ENCODE measurements around the gene FAM50A. TPM values are rescaled to one million over a fixed set of nuclear protein-coding genes. Genes with fewer than 3 reads are reported as not detected.
A peak's percentile ranks its signal among the peaks of the same experiment; 100 is the strongest.

FAM50A gene
- total RNA-seq, 1 experiment from 2014 or later: 57.4 TPM

GRCh38 chrX:154402622-154403127 is 41.3 kb upstream of the FAM50A start:
- peak overlapping the region in 1 of 3 experiments; percentile 89; a peak in 2 of 7 replicates for H3K27ac Mint-ChIP-seq
- H3K23me2 ChIP-seq (ENCODE audit: insufficient read length, low read depth, low read length, poor library complexity, severe bottlenecking): peaks cover 10% of the 10 kb centered on the region
- no peak overlapping the region for H2AFZ ChIP-seq (ENCODE audit: low read length)
- H3K27me3 Mint-ChIP-seq (ENCODE audit: low read depth): peaks cover 5% of the 10 kb centered on the region
- no peak overlapping the region for H2BK120ac ChIP-seq (ENCODE audit: low read depth, low read length, poor library complexity, severe bottlenecking)
- no peak overlapping the region for H3T11ph ChIP-seq (ENCODE audit: low read length)
- H3K9ac ChIP-seq (ENCODE audit: extremely low read depth, insufficient read length, low read length): no peak overlapping the region
- peaks cover 3% of the 10 kb centered on the region; the same call in 1 of the 2 replicates for H3K79me2 ChIP-seq (ENCODE audit: insufficient read depth, low read length)
- no peaks in the 10 kb centered on the region for H3K27me3 ChIP-seq (ENCODE audit: insufficient read depth, low read length)
- no peak overlapping the region for H3K23ac ChIP-seq (ENCODE audit: insufficient read length, low read depth, low read length)
- peaks cover 30 to 49% (median 38%) of the 10 kb centered on the region in 3 experiments for H3K36me3 Mint-ChIP-seq (ENCODE audit: insufficient read depth in 1 of 3, low read depth in 3 of 3)
- no peak overlapping the region for H4K8ac ChIP-seq (replicated peaks; ENCODE audit: insufficient read length, low read depth, low read length)
- H4K5ac ChIP-seq (ENCODE audit: insufficient read length, low read depth, low read length): no peak overlapping the region
- H3K9me3 ChIP-seq (ENCODE audit: control insufficient read depth, low read depth, low read length): peaks cover 33% of the 10 kb centered on the region
- H3K4me1 ChIP-seq (ENCODE audit: insufficient read depth, low read length): no peaks in the 10 kb centered on the region
- no peak for TF ChIP-seq CTCF (conservative IDR thresholded peaks at IDR 0.05)
- H3K4me2 ChIP-seq (ENCODE audit: insufficient read depth, insufficient read length, low read length): no peak overlapping the region
- H2BK15ac ChIP-seq (ENCODE audit: low read depth, low read length): no peak overlapping the region
- H2AK5ac ChIP-seq (ENCODE audit: insufficient read length, low read length): no peak overlapping the region
- H3K27ac ChIP-seq (ENCODE audit: insufficient read length, low read depth, low read length): no peak overlapping the region
- no peaks in the 10 kb centered on the region for H4K20me1 ChIP-seq (ENCODE audit: control insufficient read depth, insufficient read depth, insufficient read length)
- no peak overlapping the region for H4K91ac ChIP-seq (ENCODE audit: insufficient read length, low read depth, low read length)
- DNase-seq: no peak
- no peak overlapping the region for H2BK20ac ChIP-seq (ENCODE audit: low read depth, low read length, poor library complexity, severe bottlenecking)
- no peak overlapping the region for H3K4ac ChIP-seq (ENCODE audit: low read depth, low read length)
- no peak overlapping the region for H2BK5ac ChIP-seq (ENCODE audit: insufficient read length, low read length)
- no peak overlapping the region for H3K4me3 Mint-ChIP-seq
- no peak overlapping the region; the same call in 1 of the 2 replicates for H3K14ac ChIP-seq (ENCODE audit: insufficient read depth, low read length)
- no peak overlapping the region for H2BK12ac ChIP-seq (ENCODE audit: insufficient read length, low read depth, low read length)
- no CpG with 5 or more reads among the region's 19 CpGs for WGBS (ENCODE audit: extremely low coverage, insufficient read length, low lambda C conversion rate)
- no peak overlapping the region for H3K18ac ChIP-seq (ENCODE audit: insufficient read length, low read depth, low read length)
- H3K9me3 Mint-ChIP-seq: peaks cover 77 to 80% of the 10 kb centered on the region in 2 experiments
- H3K56ac ChIP-seq (ENCODE audit: insufficient read length, low read depth, low read length): no peak overlapping the region
- no peaks in the 10 kb centered on the region for H3K79me1 ChIP-seq (ENCODE audit: insufficient read depth, low read depth, low read length, poor library complexity, severe bottlenecking)
- peaks cover 0 to 15% of the 10 kb centered on the region in 2 experiments; a peak in 2 of 4 replicates for H3K4me1 Mint-ChIP-seq
